T-helper 1 cell (primary cell): ENCODE data around the gene ZC3H18.

Experiments
- DNase-seq, 5 donors: peaks; one replicate each; pipeline ENCODE4 v3.0.0-alpha.2; 2012 to 2020

Gene ZC3H18

GRCh38 chr16:88627531-88628411 is 57.6 kb downstream of the ZC3H18 start:
- DNase-seq: no peak

DNA sequence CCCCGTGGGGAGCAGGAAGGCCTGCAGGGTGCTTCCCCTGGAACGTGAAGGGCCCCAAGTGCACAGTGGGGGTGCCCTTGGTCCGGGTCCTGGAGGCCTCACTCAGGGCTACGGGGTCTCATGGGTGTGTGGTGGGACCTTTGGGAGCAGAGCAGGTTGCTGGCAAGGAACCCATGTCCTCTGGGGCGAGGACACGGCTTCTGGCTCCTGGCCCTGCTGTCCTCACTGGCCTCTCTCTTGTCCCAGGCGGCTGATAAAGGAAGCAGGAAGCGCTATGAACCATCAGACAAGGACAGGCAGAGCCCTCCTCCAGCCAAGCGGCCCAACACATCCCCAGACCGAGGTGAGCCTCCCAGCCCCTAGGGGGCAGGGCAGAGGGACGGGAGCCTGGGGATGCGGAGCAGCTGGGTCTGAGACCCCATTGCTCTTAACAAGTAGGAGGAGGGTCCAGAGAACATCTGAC is 58.3 kb downstream of the ZC3H18 start:
- no peak for DNase-seq

DNA sequence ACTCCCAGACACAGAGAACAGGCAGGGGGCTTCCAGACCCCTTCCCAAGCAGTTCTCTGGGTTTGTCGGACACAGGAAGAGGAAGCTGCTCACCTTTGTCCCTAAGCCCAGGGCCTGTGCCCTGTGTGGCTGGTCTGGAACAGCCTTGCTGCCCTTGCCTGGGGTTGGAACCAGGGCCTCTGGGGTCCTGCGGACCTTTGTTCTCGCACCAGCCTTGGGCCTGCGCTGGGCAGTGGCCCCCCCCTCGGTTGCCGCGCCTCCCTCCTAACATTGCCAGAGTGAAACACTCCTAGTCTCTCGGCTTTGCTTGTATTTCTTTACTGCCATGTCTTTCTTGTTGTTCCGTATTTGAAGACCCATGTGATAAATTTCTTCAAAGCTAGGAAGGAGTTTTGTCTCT is 59.6 kb downstream of the ZC3H18 start:
- no peak for DNase-seq

- no peak for DNase-seq
These were observed 60.2 kb downstream of the ZC3H18 start for GRCh38 chr16:88630433-88630832.

- DNase-seq: no peak
These were observed 60.7 kb downstream of the ZC3H18 start for GRCh38 chr16:88630941-88631340.

- DNase-seq: no peak
These were observed 61.2 kb downstream of the ZC3H18 start for GRCh38 chr16:88631384-88631783.

- DNase-seq: no peak
These were observed 61.9 kb downstream of the ZC3H18 start for GRCh38 chr16:88631920-88632586.

DNA sequence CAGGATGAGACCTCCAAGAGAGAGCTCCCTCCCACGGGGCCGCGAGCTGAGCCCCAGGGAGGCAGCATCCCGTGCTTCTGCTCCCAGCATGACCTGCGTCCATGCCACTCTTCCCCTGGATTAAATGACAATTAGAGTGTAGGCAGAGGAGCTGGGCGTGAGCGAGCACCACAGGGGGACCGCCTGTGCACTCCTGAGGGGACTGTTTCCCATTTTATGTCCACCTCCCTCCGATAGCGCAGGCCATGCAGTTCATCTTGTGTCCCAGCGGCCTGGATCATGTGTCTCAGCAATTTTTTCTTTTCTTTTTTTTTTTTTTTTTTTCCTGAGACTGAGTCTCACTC is 62.4 kb downstream of the ZC3H18 start:
- DNase-seq: no peak

GRCh38 chr16:88633684-88634140 is 63.5 kb downstream of the ZC3H18 start:
- peak in 4 of 5 donors; percentile 20 to 55 (median 40) for DNase-seq

- DNase-seq: peak in 3 of 5 donors; percentile 26 to 67 (median 50)
These were observed 64.2 kb downstream of the ZC3H18 start for GRCh38 chr16:88634141-88634993.

- no peak for DNase-seq
These were observed 64.9 kb downstream of the ZC3H18 start for GRCh38 chr16:88634994-88635670.

DNA sequence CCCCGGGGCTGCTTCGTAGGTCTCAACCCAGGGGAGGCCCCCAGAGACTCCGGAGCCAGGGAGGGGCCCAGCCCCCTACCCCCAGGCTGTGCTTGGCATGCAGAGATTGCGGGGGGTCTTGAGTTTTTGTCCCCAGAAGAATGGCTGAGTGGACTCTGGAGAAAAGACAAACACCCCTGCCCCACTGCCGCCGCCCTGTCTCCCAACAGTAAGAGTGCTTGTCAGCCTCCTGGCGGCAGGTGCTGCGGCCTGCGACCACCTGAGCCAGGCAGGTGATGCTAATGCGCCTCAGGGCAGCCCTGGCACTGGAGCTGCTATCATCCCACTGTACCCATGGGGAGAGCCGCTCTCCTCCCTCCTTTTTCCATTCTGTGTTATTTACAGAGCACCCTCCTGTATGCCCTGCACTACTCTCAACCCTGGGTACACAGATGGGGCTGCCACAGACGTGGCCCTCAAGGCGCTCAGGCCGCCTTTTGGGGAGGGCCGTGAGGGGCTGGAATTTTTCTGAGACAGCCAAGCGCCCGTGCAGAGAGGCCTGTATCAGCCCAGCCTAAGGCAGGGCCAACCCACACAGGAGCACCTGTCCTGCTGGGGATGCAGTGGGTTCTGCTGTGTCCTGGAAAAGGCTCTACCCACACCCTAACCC is 65.6 kb downstream of the ZC3H18 start:
- DNase-seq: no peak

GRCh38 chr16:88636488-88637265 is 66.5 kb downstream of the ZC3H18 start:
- DNase-seq: no peak

- DNase-seq: peak in 1 of 5 donors; percentile 34
These were observed 68.4 kb downstream of the ZC3H18 start, which contains the start of gene IL17C for GRCh38 chr16:88638323-88639230. IL17C (plus strand) TSS chr16:88638572; CDS start chr16:88638642, 70 bp downstream.

DNA sequence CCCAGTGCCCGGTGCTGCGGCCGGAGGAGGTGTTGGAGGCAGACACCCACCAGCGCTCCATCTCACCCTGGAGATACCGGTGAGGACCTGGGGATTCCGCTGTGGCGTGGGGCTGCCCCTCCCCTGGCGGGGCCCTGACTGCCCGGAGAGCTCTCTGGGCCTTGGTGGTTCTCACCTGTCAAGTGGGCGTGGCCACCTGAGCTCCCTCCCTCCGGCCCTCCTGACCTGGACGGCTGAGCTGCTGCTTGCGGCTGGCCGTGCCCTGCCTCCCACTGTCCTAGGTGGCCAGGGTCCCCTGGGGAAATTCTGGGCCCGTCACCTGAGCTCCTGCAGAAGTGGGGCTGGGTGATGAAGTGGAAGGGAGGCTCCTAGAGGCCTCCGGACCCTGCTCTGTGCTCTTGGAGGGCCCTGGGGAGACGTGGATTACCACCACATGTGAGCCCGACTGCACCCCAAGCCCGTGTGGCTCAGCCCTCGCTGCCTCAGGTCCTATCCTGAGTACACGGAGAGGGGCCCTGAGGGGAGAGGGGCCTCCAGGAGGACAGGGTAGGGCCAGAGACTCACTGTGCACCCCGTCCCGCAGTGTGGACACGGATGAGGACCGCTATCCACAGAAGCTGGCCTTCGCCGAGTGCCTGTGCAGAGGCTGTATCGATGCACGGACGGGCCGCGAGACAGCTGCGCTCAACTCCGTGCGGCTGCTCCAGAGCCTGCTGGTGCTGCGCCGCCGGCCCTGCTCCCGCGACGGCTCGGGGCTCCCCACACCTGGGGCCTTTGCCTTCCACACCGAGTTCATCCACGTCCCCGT is 69.2 kb downstream of the ZC3H18 start:
- DNase-seq: no peak

DNA sequence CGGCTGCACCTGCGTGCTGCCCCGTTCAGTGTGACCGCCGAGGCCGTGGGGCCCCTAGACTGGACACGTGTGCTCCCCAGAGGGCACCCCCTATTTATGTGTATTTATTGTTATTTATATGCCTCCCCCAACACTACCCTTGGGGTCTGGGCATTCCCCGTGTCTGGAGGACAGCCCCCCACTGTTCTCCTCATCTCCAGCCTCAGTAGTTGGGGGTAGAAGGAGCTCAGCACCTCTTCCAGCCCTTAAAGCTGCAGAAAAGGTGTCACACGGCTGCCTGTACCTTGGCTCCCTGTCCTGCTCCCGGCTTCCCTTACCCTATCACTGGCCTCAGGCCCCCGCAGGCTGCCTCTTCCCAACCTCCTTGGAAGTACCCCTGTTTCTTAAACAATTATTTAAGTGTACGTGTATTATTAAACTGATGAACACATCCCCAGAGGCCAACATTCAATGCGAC is 69.9 kb downstream of the ZC3H18 start:
- no peak for DNase-seq

GRCh38 chr16:88640498-88641247 is 70.5 kb downstream of the ZC3H18 start:
- no peak for DNase-seq
